Measurements from ENCODE around the gene E4F1.

DNA sequence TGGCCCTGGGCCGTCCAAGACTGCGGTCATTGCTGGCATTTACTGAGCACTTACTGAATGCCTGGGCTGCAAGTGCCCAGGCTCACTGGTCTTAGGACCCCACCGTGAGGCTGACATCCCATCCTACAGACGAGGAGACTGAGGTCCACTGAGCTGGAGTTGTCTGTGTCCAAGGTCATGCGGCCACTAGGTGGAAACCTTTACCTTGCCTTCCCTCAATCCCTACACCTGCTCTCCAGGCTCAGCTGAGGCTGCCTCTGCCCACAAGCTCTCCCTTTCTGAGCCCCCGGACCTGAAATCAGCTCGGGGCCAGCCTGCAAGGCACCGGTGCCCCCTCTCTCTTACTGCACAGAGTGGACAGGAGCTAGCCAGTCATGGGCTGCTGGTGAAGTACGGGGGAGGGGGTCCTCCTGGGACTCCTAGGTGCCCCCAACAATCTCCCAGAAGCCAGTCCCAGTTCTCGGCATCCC is 28.5 kb upstream of the E4F1 start:
- TF ChIP-seq EP300 (IDR thresholded peaks at IDR 0.05): no peak
- no peak for TF ChIP-seq POLR2A (IDR thresholded peaks at IDR 0.05)
